Skeletal muscle satellite cell (primary cell): ENCODE data around the gene MAT1A.
"Not testable (repeated sequence)": the region's sequence is repeated elsewhere in the genome, so short reads cannot be mapped to it uniquely, and the experiment has no call there.

Experiments used
- H3K27me3 ChIP-seq: 2 replicates; pipeline ENCODE4 v1.7.0; 2013; ENCODE audit warnings: low read length; ENCODE audit not compliant: control insufficient read depth, insufficient read depth
- H3K36me3 ChIP-seq: 2 replicates; pipeline ENCODE4 v1.7.0; 2013; ENCODE audit warnings: mild to moderate bottlenecking, control low read depth, low read length; ENCODE audit not compliant: insufficient read depth
- H3K4me1 ChIP-seq: 2 replicates; pipeline ENCODE4 v1.7.0; 2013; ENCODE audit warnings: low read length; ENCODE audit not compliant: control insufficient read depth, insufficient read depth
- H3K4me2 ChIP-seq: 2 replicates; pipeline ENCODE4 v1.7.0; 2013; ENCODE audit warnings: mild to moderate bottlenecking, low read length
- H3K4me3 ChIP-seq: 2 replicates; pipeline ENCODE4 v1.7.0; 2013; ENCODE audit warnings: low read length
- H3K9ac ChIP-seq: 2 replicates; pipeline ENCODE4 v1.7.0; 2013; ENCODE audit warnings: mild to moderate bottlenecking, low read depth, low read length, moderate library complexity
- H3K9me3 ChIP-seq: replicated peaks from 2 replicates; pipeline ENCODE4 v1.7.0; 2013; ENCODE audit warnings: mild to moderate bottlenecking, control low read depth, low read length

MAT1A gene

GRCh38 chr10:80315391-80315790 lies 25.9 kb upstream of the MAT1A start:
- Histone ChIP-seq H3K36me3 (no peaks in the 10 kb centered on the region), H3K27me3 (no peaks in the 10 kb centered on the region), H3K9ac (no peak overlapping the region), H3K9me3 (no peaks in the 10 kb centered on the region), H3K4me3 (no peak overlapping the region), H3K4me2 (no peak overlapping the region), H3K4me1 (no peaks in the 10 kb centered on the region)

- Histone ChIP-seq H3K4me3 (no peak overlapping the region), H3K27me3 (no peaks in the 10 kb centered on the region), H3K4me1 (no peaks in the 10 kb centered on the region), H3K36me3 (no peaks in the 10 kb centered on the region), H3K9ac (no peak overlapping the region), H3K9me3 (no peaks in the 10 kb centered on the region), H3K4me2 (no peak overlapping the region)
Observed at GRCh38 chr10:80313523-80313922, 24.1 kb upstream of the MAT1A start.

- H3K27me3 ChIP-seq, H3K4me2 ChIP-seq, H3K9ac ChIP-seq, H3K36me3 ChIP-seq, H3K4me3 ChIP-seq, H3K9me3 ChIP-seq, H3K4me1 ChIP-seq: not testable (repeated sequence)
Observed at GRCh38 chr10:80305989-80306388, 16.5 kb upstream of the MAT1A start.

GRCh38 chr10:80296942-80297341 lies 7.5 kb upstream of the MAT1A start:
- H3K4me1 ChIP-seq = no peaks in the 10 kb centered on the region
- H3K4me2 ChIP-seq = no peak overlapping the region
- H3K27me3 ChIP-seq = no peaks in the 10 kb centered on the region
- H3K9ac ChIP-seq = no peak overlapping the region
- H3K36me3 ChIP-seq = no peaks in the 10 kb centered on the region
- no peaks in the 10 kb centered on the region for H3K9me3 ChIP-seq
- H3K4me3 ChIP-seq = no peak overlapping the region

GRCh38 chr10:80292607-80293239 lies 3.3 kb upstream of the MAT1A start:
- Histone ChIP-seq H3K27me3 (peaks cover 9% of the 10 kb centered on the region), H3K9me3 (no peaks in the 10 kb centered on the region), H3K36me3 (no peaks in the 10 kb centered on the region), H3K4me3 (no peak overlapping the region), H3K9ac (no peak overlapping the region), H3K4me2 (no peak overlapping the region), H3K4me1 (no peaks in the 10 kb centered on the region)

- H3K4me3 ChIP-seq = no peak overlapping the region
- no peaks in the 10 kb centered on the region for H3K36me3 ChIP-seq
- no peak overlapping the region for H3K4me2 ChIP-seq
- H3K9me3 ChIP-seq = no peaks in the 10 kb centered on the region
- H3K9ac ChIP-seq = no peak overlapping the region
- H3K27me3 ChIP-seq = peaks cover 9% of the 10 kb centered on the region
- H3K4me1 ChIP-seq = no peaks in the 10 kb centered on the region
Observed at GRCh38 chr10:80290474-80291220, 1.2 kb upstream of the MAT1A start.

- Histone ChIP-seq H3K4me3 (no peak overlapping the region), H3K36me3 (no peaks in the 10 kb centered on the region), H3K4me2 (no peak overlapping the region), H3K9ac (no peak overlapping the region), H3K9me3 (no peaks in the 10 kb centered on the region), H3K27me3 (peaks cover 14% of the 10 kb centered on the region), H3K4me1 (no peaks in the 10 kb centered on the region)
Observed at GRCh38 chr10:80288849-80289248, 609 bp downstream of the MAT1A start.

GRCh38 chr10:80284522-80284921 lies 4.9 kb downstream of the MAT1A start:
- H3K36me3 ChIP-seq = no peaks in the 10 kb centered on the region
- H3K4me3 ChIP-seq = no peak overlapping the region
- H3K9ac ChIP-seq = no peak overlapping the region
- H3K4me1 ChIP-seq = no peaks in the 10 kb centered on the region
- no peaks in the 10 kb centered on the region for H3K9me3 ChIP-seq
- H3K4me2 ChIP-seq = no peak overlapping the region
- H3K27me3 ChIP-seq = peaks cover 23% of the 10 kb centered on the region

- Histone ChIP-seq H3K4me2 (no peak overlapping the region), H3K4me3 (no peak overlapping the region), H3K4me1 (no peaks in the 10 kb centered on the region), H3K9ac (no peak overlapping the region), H3K36me3 (no peaks in the 10 kb centered on the region), H3K27me3 (peaks cover 20% of the 10 kb centered on the region), H3K9me3 (no peaks in the 10 kb centered on the region)
Observed at GRCh38 chr10:80283536-80284199, 5.8 kb downstream of the MAT1A start.

GRCh38 chr10:80283119-80283518 lies 6.3 kb downstream of the MAT1A start:
- Histone ChIP-seq H3K9ac (no peak overlapping the region), H3K4me2 (no peak overlapping the region), H3K27me3 (peaks cover 25% of the 10 kb centered on the region), H3K4me1 (no peaks in the 10 kb centered on the region), H3K4me3 (no peak overlapping the region), H3K9me3 (no peaks in the 10 kb centered on the region), H3K36me3 (no peaks in the 10 kb centered on the region)

- Histone ChIP-seq H3K27me3 (peaks cover 30% of the 10 kb centered on the region), H3K9me3 (no peaks in the 10 kb centered on the region), H3K36me3 (no peaks in the 10 kb centered on the region), H3K9ac (no peak overlapping the region), H3K4me2 (no peak overlapping the region), H3K4me1 (no peaks in the 10 kb centered on the region), H3K4me3 (no peak overlapping the region)
Observed at GRCh38 chr10:80281784-80282765, 7.4 kb downstream of the MAT1A start.
